Calu3 (cell line): ENCODE data around the gene RASSF6. TPM values are rescaled to one million over a fixed set of nuclear protein-coding genes. Genes with fewer than 3 reads are reported as not detected.
"Not testable (repeated sequence)": the region's sequence is repeated elsewhere in the genome, so short reads cannot be mapped to it uniquely, and the experiment has no call there.

Experiments used
- Bru-seq: library from RNA; stranded (reverse); fragments of 400-500 nt; gene quantifications from one replicate; lab custom pipeline; 2021; lab: Mats Ljungman, UMichigan
- BruChase-seq, 2 experiments: library from RNA; stranded (reverse); fragments of 400-500 nt; gene quantifications; one replicate each; lab custom pipeline; 2021; lab: Mats Ljungman, UMichigan
- BruUV-seq: library from RNA; stranded (reverse); fragments of 400-500 nt; replicated peaks from 2 replicates; lab custom pipeline; 2021; lab: Mats Ljungman, UMichigan
- CTCF ChIA-PET: fragments of 300-600 bp; sonication (Branson Sonifier 250); formaldehyde crosslinking; loops from one replicate; lab custom pipeline; 2022; ENCODE audit warnings: antibody characterized with exemption; lab: Charles Lee
- DNase-seq: peaks from one replicate; pipeline ENCODE4 v3.0.0; 2022
- H3K27ac Mint-ChIP-seq: one replicate; pipeline ENCODE4 v1.8.0; 2022; ENCODE audit warnings: mixed read lengths; ENCODE audit not compliant: unreplicated experiment
- H3K27me3 Mint-ChIP-seq: one replicate; pipeline ENCODE4 v1.8.0; 2022; ENCODE audit warnings: mixed read lengths; ENCODE audit not compliant: unreplicated experiment
- H3K36me3 Mint-ChIP-seq: one replicate; pipeline ENCODE4 v1.8.0; 2022; ENCODE audit warnings: mild to moderate bottlenecking, moderate library complexity, mixed read lengths; ENCODE audit not compliant: insufficient read depth, unreplicated experiment
- H3K4me1 Mint-ChIP-seq: one replicate; pipeline ENCODE4 v1.8.0; 2022; ENCODE audit warnings: mild to moderate bottlenecking, low read depth, mixed read lengths; ENCODE audit not compliant: unreplicated experiment
- H3K4me3 Mint-ChIP-seq: one replicate; pipeline ENCODE4 v1.8.0; 2022; ENCODE audit warnings: mild to moderate bottlenecking, low read depth, moderate library complexity, mixed read lengths; ENCODE audit not compliant: unreplicated experiment
- H3K9me3 Mint-ChIP-seq: one replicate; pipeline ENCODE4 v1.8.0; 2022; ENCODE audit warnings: low read depth, mixed read lengths; ENCODE audit not compliant: unreplicated experiment
- intact Hi-C: fragments of 100-400 bp; cut with micrococcal nuclease; formaldehyde crosslinking; loops from one replicate; pipeline ENCODE4 v1.10.0; 2022; ENCODE audit not compliant: unreplicated experiment
- long read RNA-seq: library from polyadenylated mRNA; stranded (forward); transcript quantifications from one replicate; pipeline ENCODE4 v2.0.0, GENCODE V29; 2022
- total RNA-seq: library from RNA; stranded (reverse); gene quantifications from 2 replicates; pipeline ENCODE4 v1.2.3, GENCODE V29; 2022
- TF ChIP-seq, protein P1 (sequence below): fragments of 200-600 bp; IDR thresholded peaks from one replicate; pipeline ENCODE4 v1.8.0; 2022; ENCODE audit warnings: antibody characterized with exemption; ENCODE audit not compliant: unreplicated experiment

The RASSF6 gene, protein sequence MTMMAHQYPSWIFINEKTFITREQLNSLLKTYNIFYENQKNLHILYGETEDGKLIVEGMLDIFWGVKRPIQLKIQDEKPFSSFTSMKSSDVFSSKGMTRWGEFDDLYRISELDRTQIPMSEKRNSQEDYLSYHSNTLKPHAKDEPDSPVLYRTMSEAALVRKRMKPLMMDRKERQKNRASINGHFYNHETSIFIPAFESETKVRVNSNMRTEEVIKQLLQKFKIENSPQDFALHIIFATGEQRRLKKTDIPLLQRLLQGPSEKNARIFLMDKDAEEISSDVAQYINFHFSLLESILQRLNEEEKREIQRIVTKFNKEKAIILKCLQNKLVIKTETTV
- total RNA-seq (12.5 and 12.8 TPM in 2 replicates), Bru-seq, nascent RNA (percentile 81 among the genes with signal in this experiment), BruChase-seq, experiment 1, labeled RNA remaining after a 6-hour chase (percentile 72 among the genes with signal in this experiment), BruChase-seq, experiment 2, labeled RNA remaining after a 2-hour chase (percentile 70 among the genes with signal in this experiment)
- long read RNA-seq, full-length matches to known transcripts, result 11 of 15 reads
- long read RNA-seq, partial matches to known transcripts, result 0 of 15 reads
- long read RNA-seq, other reads (novel, unspliced or antisense), result 4 of 15 reads

DNA sequence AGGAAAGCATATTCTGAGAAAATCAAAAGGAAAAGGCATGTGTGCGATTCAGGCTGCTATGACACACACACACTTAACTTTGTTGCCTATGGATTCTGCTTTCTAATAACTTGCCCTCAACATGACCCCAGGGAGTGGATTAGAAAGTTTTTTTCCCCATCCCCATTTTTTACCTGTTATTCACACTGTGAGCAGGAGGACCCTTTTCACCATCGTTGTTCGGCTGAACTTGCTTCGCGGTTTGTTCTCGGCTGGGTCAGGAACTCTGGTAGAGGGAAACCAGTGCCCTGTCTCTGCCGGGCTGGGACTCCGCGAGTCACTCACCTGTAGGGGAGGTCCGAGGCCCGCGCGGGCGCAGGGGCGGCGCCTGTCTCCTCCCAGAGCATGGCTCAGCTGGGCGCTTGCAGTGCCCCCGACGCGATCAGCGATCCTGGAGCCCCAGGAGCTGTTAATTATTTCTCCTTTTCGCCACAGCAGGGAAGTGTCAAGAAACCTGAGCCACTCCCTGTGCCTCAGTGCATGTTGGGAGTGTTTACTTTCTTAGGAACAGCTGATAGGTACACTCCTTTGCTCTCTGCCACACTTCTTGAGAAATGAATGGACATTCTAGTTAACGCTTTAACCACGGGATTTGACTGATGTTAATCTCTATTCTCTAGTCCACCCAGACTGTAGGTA lies at the start of gene RASSF6:
Gene RASSF6, minus strand, starts transcription at position 322 of the 678 bp plus-strand sequence. CDS start 8,641 bp downstream, outside the sequence.
- BruUV-seq, result no TSS peak
- TF ChIP-seq, protein P1, sequence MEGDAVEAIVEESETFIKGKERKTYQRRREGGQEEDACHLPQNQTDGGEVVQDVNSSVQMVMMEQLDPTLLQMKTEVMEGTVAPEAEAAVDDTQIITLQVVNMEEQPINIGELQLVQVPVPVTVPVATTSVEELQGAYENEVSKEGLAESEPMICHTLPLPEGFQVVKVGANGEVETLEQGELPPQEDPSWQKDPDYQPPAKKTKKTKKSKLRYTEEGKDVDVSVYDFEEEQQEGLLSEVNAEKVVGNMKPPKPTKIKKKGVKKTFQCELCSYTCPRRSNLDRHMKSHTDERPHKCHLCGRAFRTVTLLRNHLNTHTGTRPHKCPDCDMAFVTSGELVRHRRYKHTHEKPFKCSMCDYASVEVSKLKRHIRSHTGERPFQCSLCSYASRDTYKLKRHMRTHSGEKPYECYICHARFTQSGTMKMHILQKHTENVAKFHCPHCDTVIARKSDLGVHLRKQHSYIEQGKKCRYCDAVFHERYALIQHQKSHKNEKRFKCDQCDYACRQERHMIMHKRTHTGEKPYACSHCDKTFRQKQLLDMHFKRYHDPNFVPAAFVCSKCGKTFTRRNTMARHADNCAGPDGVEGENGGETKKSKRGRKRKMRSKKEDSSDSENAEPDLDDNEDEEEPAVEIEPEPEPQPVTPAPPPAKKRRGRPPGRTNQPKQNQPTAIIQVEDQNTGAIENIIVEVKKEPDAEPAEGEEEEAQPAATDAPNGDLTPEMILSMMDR, result no peak
- Mint-ChIP-seq H3K9me3 (no peaks in the 10 kb centered on the region), H3K4me3 (peak within 1 kb of the TSS; percentile 91), H3K27ac (peak within 1 kb of the TSS; percentile 90), H3K4me1 (peaks cover 25% of the 10 kb centered on the region), H3K36me3 (peaks cover 20% of the 10 kb centered on the region), H3K27me3 (no peaks in the 10 kb centered on the region)
- DNase-seq, result peak; percentile 91
- intact Hi-C loops, result no loop called here
- CTCF ChIA-PET, result interaction anchor here (0.8 to 1.0 kb wide), 2 partner anchors 17 to 46 kb away, joined by 3 to 5 read pairs; no protein-coding TSS in a partner anchor

DNA sequence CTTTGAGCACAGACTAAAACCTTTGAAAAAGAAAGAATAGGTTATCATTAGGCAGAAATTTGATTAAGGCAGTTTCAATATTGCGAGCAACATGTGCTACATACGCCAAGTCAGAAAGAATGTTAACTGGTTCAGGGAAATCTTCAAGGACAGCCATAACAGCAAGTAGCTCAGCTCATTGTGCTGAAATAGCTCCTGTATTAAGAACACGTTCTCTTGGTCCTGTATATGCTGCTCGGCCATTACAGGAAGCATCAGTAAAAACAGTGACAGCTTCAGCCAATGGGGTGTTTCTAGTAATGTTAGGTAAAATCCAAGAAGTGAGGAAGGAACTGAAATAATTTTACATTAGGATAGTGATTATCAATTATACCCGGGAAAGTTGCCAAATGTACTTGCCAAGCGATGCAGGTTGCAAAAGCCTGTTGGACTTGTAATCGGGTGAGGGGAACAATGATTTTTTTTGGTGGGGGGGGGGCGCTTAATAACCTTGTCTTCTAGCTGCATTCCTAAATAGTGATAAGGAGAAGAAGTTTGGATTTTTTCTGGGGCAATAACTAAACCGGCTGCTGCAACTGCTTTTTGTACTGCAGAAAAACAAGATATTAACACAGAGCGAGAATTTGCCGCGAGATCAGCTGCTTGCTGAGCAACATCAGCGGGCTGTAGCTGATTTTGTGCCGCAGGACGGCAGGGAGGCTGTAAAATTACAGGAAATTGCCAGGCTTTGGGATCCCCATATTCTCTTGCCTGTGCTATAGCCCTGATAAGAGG lies 49.4 kb upstream of the RASSF6 start:
- Mint-ChIP-seq H3K4me3 (peak overlapping the region; percentile 50), H3K36me3 (peaks cover 22% of the 10 kb centered on the region), H3K9me3 (no peaks in the 10 kb centered on the region), H3K27ac (peak overlapping the region; percentile 97), H3K27me3 (no peaks in the 10 kb centered on the region), H3K4me1 (peaks cover 46% of the 10 kb centered on the region)
- intact Hi-C loops, result loop anchor here (2.0 to 10.0 kb wide), 2 partner anchors 57 to 365 kb away; partner anchors contain the start of gene CXCL3
- CTCF ChIA-PET, result interaction anchor here (0.7 to 1.2 kb wide), 8 partner anchors 58 to 389 kb away, joined by 3 to 11 read pairs (median 3); no protein-coding TSS in a partner anchor
- DNase-seq, result peak; percentile 28
- TF ChIP-seq, protein P1, result no peak
- BruUV-seq, result no TSS peak

DNA sequence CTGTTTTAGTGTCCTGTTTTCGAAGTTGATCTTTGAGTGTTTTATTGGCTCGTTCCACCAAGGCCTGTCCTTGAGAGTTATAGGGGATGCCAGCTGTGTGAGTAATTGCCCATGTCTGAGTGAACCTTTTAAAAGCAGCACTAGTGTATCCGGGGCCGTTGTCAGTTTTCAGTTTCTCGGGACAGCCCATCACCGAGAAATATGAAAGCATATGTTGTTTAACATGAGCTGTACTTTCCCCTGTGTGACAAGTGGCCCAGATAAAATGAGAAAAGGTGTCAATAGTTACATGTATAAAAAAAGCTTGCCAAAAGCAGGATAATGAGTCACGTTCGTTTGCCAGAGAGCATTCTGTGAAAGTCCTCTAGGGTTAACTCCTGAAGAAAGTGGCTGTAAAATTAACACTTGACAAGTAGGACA lies 48.6 kb upstream of the RASSF6 start:
- CTCF ChIA-PET, result interaction anchor here (1.1 to 1.2 kb wide), 4 partner anchors 59 to 255 kb away, joined by 3 to 11 read pairs (median 4); no protein-coding TSS in a partner anchor
- no TSS peak for BruUV-seq
- TF ChIP-seq, protein P1, result no peak
- Mint-ChIP-seq H3K27me3 (no peaks in the 10 kb centered on the region), H3K4me1 (peaks cover 51% of the 10 kb centered on the region), H3K27ac (peak overlapping the region; percentile 97), H3K36me3 (peaks cover 22% of the 10 kb centered on the region), H3K4me3 (peak overlapping the region; percentile 50), H3K9me3 (no peaks in the 10 kb centered on the region)
- intact Hi-C loops, result loop anchor here (2.0 kb wide), 1 partner anchor 58 kb away; no protein-coding TSS in a partner anchor
- no peak for DNase-seq

DNA sequence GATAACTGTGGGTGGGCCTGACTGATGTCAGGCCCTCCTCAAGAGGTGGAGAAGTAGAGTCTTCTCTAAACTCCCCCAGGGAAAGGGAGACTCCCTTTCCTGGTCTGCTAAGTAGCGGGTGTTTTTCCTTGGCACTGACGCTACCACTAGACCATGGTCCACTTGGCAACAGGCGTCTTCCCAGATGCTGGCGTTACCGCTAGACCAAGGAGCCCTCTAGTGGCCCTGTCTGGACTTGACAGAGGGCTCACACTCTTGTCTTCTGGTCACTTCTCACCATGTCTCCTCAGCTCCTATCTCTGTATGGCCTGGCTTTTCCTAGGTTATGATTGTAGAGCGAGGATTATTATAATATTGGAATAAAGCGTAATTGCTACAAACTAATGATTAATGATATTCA lies 45.7 kb upstream of the RASSF6 start:
- H3K27me3 Mint-ChIP-seq, H3K4me3 Mint-ChIP-seq, CTCF ChIA-PET, DNase-seq, intact Hi-C loops, BruUV-seq, H3K27ac Mint-ChIP-seq, H3K9me3 Mint-ChIP-seq: not testable (repeated sequence)
- peaks cover 14% of the 10 kb centered on the region for H3K36me3 Mint-ChIP-seq
- H3K4me1 Mint-ChIP-seq, result peaks cover 63% of the 10 kb centered on the region
